ENCODE measurements around the gene HIBCH. TPM values are rescaled to one million over a fixed set of nuclear protein-coding genes. Genes with fewer than 3 reads are reported as not detected.

The HIBCH gene
- total and polyA plus RNA-seq, 2 of the 4 experiments (the other 2 are of a cell fraction) = 8.8 to 11.9 TPM

- Histone ChIP-seq H3K4me2 (ENCODE audit: low read depth, low read length) (no peak overlapping the region), H3K9me1 (ENCODE audit: insufficient read depth, low read length) (peaks cover 23% of the 10 kb centered on the region), H3K9me3 (ENCODE audit: control insufficient read depth, insufficient read depth, low read length) (no peaks in the 10 kb centered on the region), H3K23ac (ENCODE audit: low read depth, low read length) (no peak overlapping the region), H3K56ac (ENCODE audit: extremely low read depth, insufficient read depth, low read length) (no peak overlapping the region), H2BK15ac (ENCODE audit: low read depth, low read length) (no peak overlapping the region), H2AFZ (replicated peaks; ENCODE audit: low read length, poor library complexity) (no peak overlapping the region), H2AK9ac (replicated peaks; ENCODE audit: low read depth, low read length, poor library complexity) (no peak overlapping the region), H4K91ac (ENCODE audit: insufficient read depth, low read depth, low read length) (no peak overlapping the region), H3K79me1 (ENCODE audit: low read depth in 1 of 2, low read length in 2 of 2) (peaks cover 20 to 45% of the 10 kb centered on the region in 2 experiments), H3K4me3 (ENCODE audit: insufficient read depth, low read depth, low read length) (no peak overlapping the region), H2AK5ac (ENCODE audit: low read depth, low read length) (no peak overlapping the region), H4K5ac (ENCODE audit: low read depth, low read length) (no peak overlapping the region), H4K20me1 (ENCODE audit: insufficient read depth, low read length) (0 out of 2 replicates have a peak, but pooled peaks cover 6% of the 10 kb centered on the region), H4K8ac (ENCODE audit: low read depth in 2 of 2, low read length in 2 of 2) (no peak overlapping the region), H2BK120ac (ENCODE audit: low read depth, low read length) (no peak overlapping the region), H2BK20ac (ENCODE audit: low read depth, low read length) (no peak overlapping the region; the same call in 1 of the 2 replicates), H3K36me3 (ENCODE audit: control insufficient read depth, insufficient read depth, low read length) (no peaks in the 10 kb centered on the region), H3K9ac (ENCODE audit: low read depth, low read length) (no peak overlapping the region), H3K14ac (replicated peaks; ENCODE audit: low read depth, low read length) (no peak overlapping the region), H3K18ac (ENCODE audit: low read depth, low read length) (no peak overlapping the region), H3K27me3 (ENCODE audit: control insufficient read depth, insufficient read depth, low read length) (no peaks in the 10 kb centered on the region), H3K4ac (ENCODE audit: low read depth, low read length) (no peak overlapping the region), H3K27ac (ENCODE audit: insufficient read depth, low read length) (no peak overlapping the region), H2BK5ac (ENCODE audit: low read depth, low read length, poor library complexity, severe bottlenecking) (no peak overlapping the region), H3K4me1 (ENCODE audit: control insufficient read depth, insufficient read depth, low read length) (peaks cover 11% of the 10 kb centered on the region)
- intact Hi-C loops (cut with micrococcal nuclease) (loop anchor here (10.0 kb wide), 1 partner anchor 451 kb away; no protein-coding TSS in a partner anchor), in situ Hi-C loops (cut with MboI; ENCODE audit: low sequenced_read_pairs) (no loop called here), dilution Hi-C loops (cut with HindIII; ENCODE audit: low sequenced_read_pairs, unreplicated experiment) (no loop called here)
- CTCF ChIA-PET = interaction anchor here (0.9 to 1.4 kb wide), 3 partner anchors 9 to 10 kb away, joined by 3 to 4 read pairs (median 3); no protein-coding TSS in a partner anchor
- POLR2A ChIA-PET (ENCODE audit: unreplicated experiment) = no interaction called here
- BruUV-seq (replicated peaks) = no TSS peak
- no peak for ATAC-seq (ENCODE audit: low read depth)
- no peak for DNase-seq
- WGBS, 2 experiments (ENCODE audit: extremely low coverage in 2 of 2, insufficient read length in 1 of 2) = no CpG with 5 or more reads among the region's 12 CpGs
- no peak for TF ChIP-seq MAZ (IDR thresholded peaks at IDR 0.05; ENCODE audit: borderline replicate concordance, low read depth, low read length)
Observed at GRCh38 chr2:190354003-190354690, 34.5 kb upstream of the HIBCH start.
